Adrenal gland (tissue), 12 donors: ENCODE data around the gene INSM2. TPM values are rescaled to one million over a fixed set of nuclear protein-coding genes. Genes with fewer than 3 reads are reported as not detected.

Experiments used
- DNase-seq, 7 donors: peaks; one replicate each; pipeline ENCODE4 v3.0.0-alpha.2; 2019 to 2020
- H3K27ac ChIP-seq, 5 donors: fragments of 200-600 bp; sonication (generic) in 4 of 5; 1 replicate in 3 of 5; 2 replicates in 2 of 5; pipeline versions ENCODE4 v1.5.1 to v1.8.0; 2016 to 2020; ENCODE audit warnings: mild to moderate bottlenecking in 1 of 5
- H3K27me3 ChIP-seq: fragments of 200-600 bp; 2 replicates; pipeline ENCODE4 v1.8.0; 2021
- H3K36me3 ChIP-seq, 2 donors: fragments of 200-600 bp; replicated peaks in 1 of 2; 1 replicate in 1 of 2; 2 replicates in 1 of 2; pipeline versions ENCODE4 v1.5.1 to v1.8.0; 2018 to 2022
- H3K4me1 ChIP-seq, 2 donors: fragments of 200-600 bp; replicated peaks in 1 of 2; 1 replicate in 1 of 2; 2 replicates in 1 of 2; pipeline versions ENCODE4 v1.5.1 to v1.8.0; 2018 to 2021
- H3K4me3 ChIP-seq, 4 donors: fragments of 200-600 bp; sonication (generic) in 3 of 4; one replicate each; pipeline ENCODE4 v1.5.1; 2016 to 2018
- H3K9me3 ChIP-seq, 3 donors: fragments of 200-600 bp; sonication (generic) in 1 of 3; replicated peaks in 1 of 3; 1 replicate in 2 of 3; 2 replicates in 1 of 3; pipeline versions ENCODE4 v1.5.1 to v1.8.0; 2016 to 2021
- CTCF ChIP-seq, 6 experiments: fragments of 450-650 bp in 4 of 6; fragments of 200-600 bp in 2 of 6; sonication (generic) in 1 of 6; IDR thresholded peaks; 1 replicate in 5 of 6; 2 replicates in 1 of 6; pipeline versions ENCODE4 v1.5.1 to v1.8.0; 2016 to 2021; ENCODE audit warnings: antibody characterized with exemption in 6 of 6, mild to moderate bottlenecking in 2 of 6, moderate library complexity in 1 of 6
- POLR2A ChIP-seq, 2 donors: fragments of 450-650 bp; IDR thresholded peaks; one replicate each; pipeline ENCODE4 v1.6.1; 2017; ENCODE audit warnings: antibody characterized with exemption in 2 of 2, mild to moderate bottlenecking in 2 of 2, moderate library complexity in 1 of 2
- WGBS, 4 donors: extraction: QIAGEN DNeasy Blood & Tissue Kit in 2 of 4; methylation state at CpG; one replicate each; pipeline versions ENCODE4 v1.1.5 to v1.1.7; 2013 to 2017; 5-methylcytosine and 5-hydroxymethylcytosine counted together
- intact Hi-C, 2 donors: fragments of 100-400 bp; cut with DNase I; formaldehyde crosslinking; loops; one replicate each; pipeline versions ENCODE4 v1.14.1 to v1.15.0; 2022 to 2023
- polyA plus RNA-seq, 3 donors: library from polyadenylated mRNA; stranded (reverse); fragments of 200-250 nt in 2 of 3; fragments of 350-450 nt in 1 of 3; fragmentation: Illumina TruSeq in 1 of 3; extraction: RNeasy Lipid Tissue Mini Kit (QIAGEN cat#74804) in 1 of 3; gene quantifications; one replicate each; pipeline ENCODE4 v1.2.3, GENCODE V29; 2013 to 2014
- total RNA-seq, 9 donors: library from RNA; depleted of rRNA in 4 of 9; stranded (reverse); fragments of >200 nt in 4 of 9; fragments of 120-200 nt in 1 of 9; fragmentation: NEBNext Ultra II Directional in 1 of 9; extraction: Animal tissue kit (Norgen Biotek cat#: 25700) in 1 of 9; gene quantifications; one replicate each; pipeline versions ENCODE4 v1.1.0 to v1.2.4, GENCODE V29; 2013 to 2023
- donor health status: healthy with polysubstance abuse.
- donor health status: Bipolar disorder and iron deficiency.
- donor health status: DM: yes; HTN: yes; CAD: no.
- donor health status: DM: no; HTN: no; CAD: no.
- donor health status: DM: no; HTN: no; CAD: no.
- donor health status: DM: yes; HTN: yes; CAD: no.

Gene INSM2
- total and polyA plus RNA-seq, 12 donors: 0.03 to 3.7 (median 0.45) TPM; not detected in 6

GRCh38 chr14:35499180-35499579, 34.8 kb upstream of the INSM2 start:
- no peaks in the 10 kb centered on the region for H3K4me1 ChIP-seq
- no peak overlapping the region for H3K27ac ChIP-seq
- intact Hi-C loops: no loop called here
- H3K4me3 ChIP-seq: no peak overlapping the region
- no peak for DNase-seq
- H3K36me3 ChIP-seq: no peaks in the 10 kb centered on the region
- TF ChIP-seq CTCF (IDR thresholded peaks at IDR 0.05): no peak
- TF ChIP-seq POLR2A (IDR thresholded peaks at IDR 0.05): no peak
- no peaks in the 10 kb centered on the region for H3K9me3 ChIP-seq
- no peaks in the 10 kb centered on the region for H3K27me3 ChIP-seq
- WGBS, 4 donors: 78 to 89% (median 86%) methylated on average over 2 of the region's 2 CpGs

GRCh38 chr14:35503646-35504045, 30.3 kb upstream of the INSM2 start:
- H3K9me3 ChIP-seq: no peaks in the 10 kb centered on the region
- H3K36me3 ChIP-seq: no peaks in the 10 kb centered on the region
- no peak for TF ChIP-seq CTCF (IDR thresholded peaks at IDR 0.05)
- TF ChIP-seq POLR2A (IDR thresholded peaks at IDR 0.05): no peak
- H3K4me1 ChIP-seq: no peaks in the 10 kb centered on the region
- H3K27me3 ChIP-seq: no peaks in the 10 kb centered on the region
- no peak for DNase-seq
- intact Hi-C loops: no loop called here
- 23 to 39% (median 28%) methylated on average over 3 of the region's 3 CpGs for WGBS, 4 donors
- H3K27ac ChIP-seq: no peak overlapping the region
- H3K4me3 ChIP-seq: no peak overlapping the region

GRCh38 chr14:35504260-35504659, 29.7 kb upstream of the INSM2 start:
- H3K4me1 ChIP-seq: no peaks in the 10 kb centered on the region
- no peaks in the 10 kb centered on the region for H3K27me3 ChIP-seq
- WGBS, 4 donors: 52 to 70% (median 59%) methylated on average over 1 of the region's 1 CpG
- TF ChIP-seq CTCF (IDR thresholded peaks at IDR 0.05) (no peak), POLR2A (IDR thresholded peaks at IDR 0.05) (no peak)
- DNase-seq: no peak
- intact Hi-C loops: no loop called here
- no peaks in the 10 kb centered on the region for H3K36me3 ChIP-seq
- no peak overlapping the region for H3K4me3 ChIP-seq
- H3K9me3 ChIP-seq: no peaks in the 10 kb centered on the region
- no peak overlapping the region for H3K27ac ChIP-seq

GRCh38 chr14:35506461-35506860, 27.5 kb upstream of the INSM2 start:
- DNase-seq: no peak
- Histone ChIP-seq H3K36me3 (no peaks in the 10 kb centered on the region), H3K27ac (no peak overlapping the region), H3K9me3 (no peaks in the 10 kb centered on the region), H3K4me3 (no peak overlapping the region), H3K4me1 (no peaks in the 10 kb centered on the region), H3K27me3 (no peaks in the 10 kb centered on the region)
- TF ChIP-seq CTCF (IDR thresholded peaks at IDR 0.05) (no peak), POLR2A (IDR thresholded peaks at IDR 0.05) (no peak)
- WGBS, 4 donors: 75 to 78% (median 78%) methylated on average over 6 of the region's 6 CpGs
- intact Hi-C loops: no loop called here
